IgD-negative memory B cell (primary cell): ENCODE data around the gene KLRG1. TPM values are rescaled to one million over a fixed set of nuclear protein-coding genes. Genes with fewer than 3 reads are reported as not detected.

Source experiments
- H3K27ac Mint-ChIP-seq, 3 donors: one replicate each; pipeline ENCODE4 v1.8.0; 2020 to 2022; ENCODE audit warnings: mild to moderate bottlenecking in 3 of 3, mixed read lengths in 3 of 3, moderate library complexity in 1 of 3
- H3K27me3 Mint-ChIP-seq: one replicate; pipeline ENCODE4 v1.8.0; 2021; ENCODE audit warnings: mixed read lengths
- H3K36me3 Mint-ChIP-seq: one replicate; pipeline ENCODE4 v1.8.0; 2020; ENCODE audit warnings: mild to moderate bottlenecking, mixed read lengths
- H3K4me1 Mint-ChIP-seq, 3 donors: one replicate each; pipeline ENCODE4 v1.8.0; 2020 to 2022; ENCODE audit warnings: mixed read lengths in 3 of 3, mild to moderate bottlenecking in 1 of 3
- H3K4me3 Mint-ChIP-seq, 4 donors: one replicate each; pipeline ENCODE4 v1.8.0; 2020 to 2022; ENCODE audit warnings: mild to moderate bottlenecking in 4 of 4, mixed read lengths in 4 of 4, moderate library complexity in 3 of 4
- H3K9me3 Mint-ChIP-seq, 3 donors: one replicate each; pipeline ENCODE4 v1.8.0; 2020 to 2021; ENCODE audit warnings: mixed read lengths in 3 of 3, mild to moderate bottlenecking in 1 of 3
- polyA plus RNA-seq: library from polyadenylated mRNA; unstranded; fragments of 300-500 nt; fragmentation: Illumina TruSeq; gene quantifications from one replicate; pipeline ENCODE4 v1.2.3, GENCODE V29; 2021

KLRG1 gene
- polyA plus RNA-seq, 1 donor from 2014 or later = 16.8 TPM

DNA sequence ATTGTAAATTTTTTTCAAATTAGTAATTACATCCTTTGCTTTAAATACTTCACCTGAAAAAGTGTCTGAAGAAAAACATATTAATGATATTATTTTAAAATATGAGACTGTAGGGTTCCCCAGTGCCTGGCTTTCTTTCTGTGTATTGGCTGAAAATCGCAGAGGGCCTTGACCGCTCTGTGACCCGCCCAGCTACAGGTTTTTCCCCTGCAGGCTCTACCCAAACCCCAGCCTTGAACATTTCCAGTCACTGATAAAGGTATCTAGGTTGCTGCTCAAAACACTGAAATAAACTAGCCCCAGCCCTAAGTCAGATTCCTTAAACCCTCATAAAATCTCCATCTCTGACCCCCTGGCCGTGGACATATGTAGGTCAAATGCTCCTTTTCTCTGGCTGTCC is 11.9 kb downstream of the KLRG1 start:
- H3K36me3 Mint-ChIP-seq = peaks cover 2% of the 10 kb centered on the region
- peaks cover 0 to 2% (median 0%) of the 10 kb centered on the region in 3 donors for H3K4me1 Mint-ChIP-seq
- H3K27me3 Mint-ChIP-seq = no peaks in the 10 kb centered on the region
- H3K9me3 Mint-ChIP-seq = no peaks in the 10 kb centered on the region
- H3K4me3 Mint-ChIP-seq = peak overlapping the region in 1 of 4 donors; percentile 13
- no peak overlapping the region for H3K27ac Mint-ChIP-seq

DNA sequence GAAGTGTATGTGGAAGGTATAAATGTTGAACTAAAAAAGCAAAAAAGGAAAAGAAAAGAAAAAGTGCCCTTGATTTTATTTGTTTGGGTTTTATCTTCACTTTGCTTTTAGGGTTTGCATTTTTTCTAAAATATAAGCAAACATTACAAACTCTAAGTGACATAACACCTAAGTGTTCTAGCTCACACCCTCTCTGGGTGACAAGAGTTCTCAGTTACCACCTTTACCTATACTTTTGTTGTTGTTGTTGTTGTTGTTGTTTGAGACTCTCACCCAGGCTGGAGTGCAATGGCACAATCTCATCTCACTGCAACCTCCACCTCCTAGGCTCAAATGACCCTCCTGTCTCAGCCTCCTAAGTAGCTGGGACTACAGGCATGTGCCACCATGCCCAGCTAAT is 13.0 kb downstream of the KLRG1 start:
- no peak overlapping the region for H3K4me3 Mint-ChIP-seq

DNA sequence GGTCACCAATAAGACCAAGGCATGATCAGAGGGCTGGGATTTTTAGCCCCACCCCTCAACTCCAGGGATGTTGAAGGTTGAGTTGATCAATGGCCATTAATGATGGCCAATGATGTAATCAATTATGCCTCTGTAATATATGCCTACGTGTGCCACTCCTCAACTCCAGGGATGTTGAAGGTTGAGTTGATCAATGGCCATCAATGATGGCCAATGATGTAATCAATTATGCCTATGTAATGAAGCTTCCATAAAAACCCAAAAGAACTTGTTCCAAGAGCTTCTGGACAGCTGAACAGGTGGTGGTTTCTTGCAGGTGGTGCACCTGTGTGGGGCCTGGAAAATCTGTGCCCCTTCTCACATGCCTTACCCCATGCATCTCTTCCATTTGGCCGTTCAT is 33.2 kb downstream of the KLRG1 start:
- no peaks in the 10 kb centered on the region for H3K27me3 Mint-ChIP-seq
- H3K9me3 Mint-ChIP-seq = peaks cover under 1 to 4% (median 2%) of the 10 kb centered on the region in 3 donors
- H3K4me3 Mint-ChIP-seq = no peak overlapping the region
- no peaks in the 10 kb centered on the region for H3K36me3 Mint-ChIP-seq
- no peak overlapping the region for H3K27ac Mint-ChIP-seq
- no peaks in the 10 kb centered on the region for H3K4me1 Mint-ChIP-seq

More for the DNA sequence above, 13.0 kb downstream of the KLRG1 start:
- Mint-ChIP-seq H3K27ac (peak overlapping the region in 1 of 3 donors; percentile 19), H3K27me3 (no peaks in the 10 kb centered on the region), H3K4me1 (peaks cover 0 to 2% (median 0%) of the 10 kb centered on the region in 3 donors), H3K9me3 (no peaks in the 10 kb centered on the region), H3K36me3 (peaks cover 2% of the 10 kb centered on the region)

DNA sequence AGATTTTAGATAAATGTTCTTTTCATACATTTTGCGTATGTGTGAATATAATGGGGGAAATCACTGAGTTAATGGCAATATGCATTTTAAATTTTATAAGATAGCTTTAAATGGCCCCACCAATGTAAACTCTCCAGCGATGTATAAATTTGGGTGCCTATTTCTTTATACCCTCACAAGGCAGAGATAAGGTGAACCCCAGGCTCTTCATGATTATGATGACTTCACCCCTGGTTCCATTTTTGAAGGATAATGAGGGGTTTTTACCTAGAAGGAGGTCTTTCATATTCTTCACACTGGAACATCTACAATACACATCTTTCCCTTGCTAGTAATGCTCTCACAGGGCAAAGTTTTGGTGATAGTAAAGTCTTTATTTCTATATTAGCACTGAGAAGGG is 35.2 kb downstream of the KLRG1 start:
- H3K4me3 Mint-ChIP-seq = no peak overlapping the region
- no peaks in the 10 kb centered on the region for H3K9me3 Mint-ChIP-seq
- H3K27ac Mint-ChIP-seq = no peak overlapping the region
- H3K4me1 Mint-ChIP-seq = peaks cover 0 to 2% (median 0%) of the 10 kb centered on the region in 3 donors
- H3K36me3 Mint-ChIP-seq = no peaks in the 10 kb centered on the region
- no peaks in the 10 kb centered on the region for H3K27me3 Mint-ChIP-seq

- H3K4me1 Mint-ChIP-seq = peaks cover 0 to 2% (median 2%) of the 10 kb centered on the region in 3 donors
- no peaks in the 10 kb centered on the region for H3K9me3 Mint-ChIP-seq
- no peaks in the 10 kb centered on the region for H3K36me3 Mint-ChIP-seq
- no peaks in the 10 kb centered on the region for H3K27me3 Mint-ChIP-seq
- peak overlapping the region in 1 of 3 donors; percentile 71 for H3K27ac Mint-ChIP-seq
- H3K4me3 Mint-ChIP-seq = no peak overlapping the region
Measured at GRCh38 chr12:9027161-9028059, 38.1 kb downstream of the KLRG1 start.

- Mint-ChIP-seq H3K27me3 (no peaks in the 10 kb centered on the region), H3K9me3 (no peaks in the 10 kb centered on the region), H3K27ac (no peak overlapping the region), H3K36me3 (peaks cover 2% of the 10 kb centered on the region), H3K4me3 (no peak overlapping the region), H3K4me1 (peaks cover 0 to 2% (median 2%) of the 10 kb centered on the region in 3 donors)
Measured at GRCh38 chr12:9030776-9031175, 41.4 kb downstream of the KLRG1 start.

- Mint-ChIP-seq H3K36me3 (peaks cover 2% of the 10 kb centered on the region), H3K4me3 (no peak overlapping the region), H3K27me3 (no peaks in the 10 kb centered on the region), H3K4me1 (peaks cover 0 to 2% (median 2%) of the 10 kb centered on the region in 3 donors), H3K27ac (no peak overlapping the region), H3K9me3 (no peaks in the 10 kb centered on the region)
Measured at GRCh38 chr12:9032202-9032964, 43.0 kb downstream of the KLRG1 start.

DNA sequence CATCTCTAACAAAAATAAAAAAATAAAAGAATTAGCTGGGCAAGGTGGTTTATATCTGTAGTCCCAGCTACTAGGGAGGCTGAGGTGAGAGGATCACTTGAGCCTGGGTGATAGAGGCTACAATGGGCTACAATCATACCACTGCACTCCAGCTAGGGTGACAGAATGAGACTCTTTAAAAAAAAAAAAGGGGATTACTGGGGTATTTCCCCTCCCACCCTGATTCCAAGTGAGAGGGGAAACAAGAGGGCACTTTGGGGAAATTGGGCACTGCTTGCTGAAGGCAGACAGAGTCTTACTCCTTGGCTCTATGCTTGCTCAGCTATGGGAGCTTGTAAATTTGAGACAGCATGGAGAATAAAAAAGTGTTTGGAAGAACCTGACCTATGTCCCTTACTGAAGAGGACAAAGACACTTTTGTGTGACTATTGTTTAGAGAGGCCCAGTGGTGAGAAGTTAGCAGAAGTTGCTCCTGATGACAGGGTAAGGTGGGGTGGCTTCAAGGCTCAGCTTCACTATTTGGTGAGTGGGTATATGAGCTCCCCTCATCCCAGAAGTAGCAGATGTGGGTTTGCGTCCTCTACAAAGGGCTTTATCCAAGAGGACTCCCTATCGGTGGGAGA is 44.0 kb downstream of the KLRG1 start:
- Mint-ChIP-seq H3K4me1 (peaks cover 0 to 2% (median 0%) of the 10 kb centered on the region in 3 donors), H3K27me3 (no peaks in the 10 kb centered on the region), H3K36me3 (peaks cover 2% of the 10 kb centered on the region), H3K4me3 (no peak overlapping the region), H3K27ac (no peak overlapping the region), H3K9me3 (no peaks in the 10 kb centered on the region)

GRCh38 chr12:9034095-9034494 is 44.7 kb downstream of the KLRG1 start:
- Mint-ChIP-seq H3K36me3 (peaks cover 2% of the 10 kb centered on the region), H3K27ac (no peak overlapping the region), H3K4me3 (no peak overlapping the region), H3K27me3 (no peaks in the 10 kb centered on the region), H3K9me3 (no peaks in the 10 kb centered on the region), H3K4me1 (peaks cover 0 to 2% (median 0%) of the 10 kb centered on the region in 3 donors)

DNA sequence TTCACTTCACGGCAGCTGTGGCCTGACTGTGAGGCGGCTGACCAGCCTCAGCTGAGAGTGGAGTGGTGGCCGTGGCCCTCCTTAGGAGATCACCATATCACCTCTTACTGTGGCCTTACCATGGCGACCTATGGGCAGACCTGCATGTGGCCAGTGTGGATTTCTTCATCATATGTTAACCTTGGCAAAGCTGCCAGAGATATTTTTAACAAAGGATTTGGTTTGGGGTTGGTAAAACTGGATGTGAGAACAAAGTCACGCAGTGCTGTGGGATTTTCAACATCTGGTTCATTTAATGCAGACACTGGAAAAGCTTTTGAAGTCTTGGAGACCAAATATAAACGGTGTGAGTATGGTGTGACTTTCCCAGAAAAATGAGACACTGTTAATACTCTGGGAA is 46.9 kb downstream of the KLRG1 start:
- Mint-ChIP-seq H3K27me3 (no peaks in the 10 kb centered on the region), H3K4me1 (peaks cover 0 to 1% (median 0%) of the 10 kb centered on the region in 3 donors), H3K4me3 (no peak overlapping the region), H3K9me3 (no peaks in the 10 kb centered on the region), H3K36me3 (peaks cover 2% of the 10 kb centered on the region), H3K27ac (no peak overlapping the region)

DNA sequence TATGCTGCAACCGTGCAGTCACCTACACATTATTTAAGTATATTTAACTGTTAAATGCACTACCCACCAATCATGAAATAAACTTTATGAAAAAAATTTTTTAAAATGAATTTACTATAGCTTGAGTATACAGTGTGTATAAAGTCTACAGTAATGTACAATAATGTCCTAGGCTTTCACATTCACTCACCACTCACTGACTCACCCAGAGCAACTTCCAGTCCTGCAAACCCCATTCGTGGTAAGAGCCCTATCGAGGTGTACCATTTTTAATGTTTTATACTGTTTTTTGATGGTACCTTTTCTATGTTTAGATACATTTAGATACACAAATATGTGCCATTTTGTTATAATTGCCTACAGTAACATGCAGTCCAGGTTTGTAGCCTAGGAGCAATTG is 48.1 kb downstream of the KLRG1 start:
- peaks cover 0 to 1% (median 0%) of the 10 kb centered on the region in 3 donors for H3K4me1 Mint-ChIP-seq
- H3K27ac Mint-ChIP-seq = no peak overlapping the region
- H3K9me3 Mint-ChIP-seq = no peaks in the 10 kb centered on the region
- no peak overlapping the region for H3K4me3 Mint-ChIP-seq
- H3K27me3 Mint-ChIP-seq = no peaks in the 10 kb centered on the region
- peaks cover 2% of the 10 kb centered on the region for H3K36me3 Mint-ChIP-seq

GRCh38 chr12:9039397-9039977 is 50.1 kb downstream of the KLRG1 start:
- H3K36me3 Mint-ChIP-seq = peaks cover 2% of the 10 kb centered on the region
- H3K4me3 Mint-ChIP-seq = no peak overlapping the region
- peaks cover 0 to 1% (median 0%) of the 10 kb centered on the region in 3 donors for H3K4me1 Mint-ChIP-seq
- H3K27ac Mint-ChIP-seq = no peak overlapping the region
- H3K27me3 Mint-ChIP-seq = no peaks in the 10 kb centered on the region
- H3K9me3 Mint-ChIP-seq = no peaks in the 10 kb centered on the region

GRCh38 chr12:9040484-9041186 is 51.3 kb downstream of the KLRG1 start:
- Mint-ChIP-seq H3K4me3 (no peak overlapping the region), H3K9me3 (peaks cover 0 to 3% (median 0%) of the 10 kb centered on the region in 3 donors), H3K27ac (no peak overlapping the region), H3K36me3 (no peaks in the 10 kb centered on the region), H3K27me3 (no peaks in the 10 kb centered on the region), H3K4me1 (peaks cover 0 to 1% (median 0%) of the 10 kb centered on the region in 3 donors)

DNA sequence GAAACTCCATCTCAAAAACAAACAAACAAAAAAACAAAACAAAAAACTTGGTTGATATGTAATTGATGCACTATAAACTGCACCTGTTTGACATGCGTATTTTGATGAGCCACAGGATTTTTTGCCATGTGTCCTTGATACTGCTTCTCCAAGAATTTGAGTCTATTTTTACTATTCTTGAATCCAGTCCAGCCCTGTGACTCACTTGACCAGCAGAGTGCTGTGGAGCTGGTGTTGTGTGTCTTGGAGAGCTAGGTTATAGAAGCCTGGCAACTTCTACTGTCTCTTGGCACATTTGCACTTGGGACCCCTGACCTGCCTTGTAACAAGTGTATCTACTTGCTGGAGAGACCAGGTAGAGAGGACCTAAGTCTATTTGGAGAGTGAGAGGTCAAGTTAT is 52.0 kb downstream of the KLRG1 start:
- Mint-ChIP-seq H3K4me1 (peaks cover 0 to 1% (median 0%) of the 10 kb centered on the region in 3 donors), H3K36me3 (no peaks in the 10 kb centered on the region), H3K4me3 (no peak overlapping the region), H3K9me3 (peaks cover 0 to 3% (median 0%) of the 10 kb centered on the region in 3 donors), H3K27ac (no peak overlapping the region), H3K27me3 (no peaks in the 10 kb centered on the region)
